Lower lobe of right lung (tissue), 2 donors: ENCODE data around the gene ADAP1. TPM values are rescaled to one million over a fixed set of nuclear protein-coding genes. Genes with fewer than 3 reads are reported as not detected.

ENCODE experiments used
- ATAC-seq, 2 donors: fragments of 200-7000 bp; cut with Tn5 transposase; one replicate each; pipeline ENCODE4 v1.9.1; 2020 to 2022; ENCODE audit warnings: mild to moderate bottlenecking in 2 of 2, moderate library complexity in 2 of 2
- DNase-seq: peaks from one replicate; pipeline ENCODE4 v3.0.0-alpha.2; 2020
- H3K27ac ChIP-seq: fragments of 200-600 bp; one replicate; pipeline ENCODE4 v1.8.0; 2022
- H3K27me3 ChIP-seq: fragments of 200-600 bp; one replicate; pipeline ENCODE4 v1.8.0; 2022; ENCODE audit warnings: low read depth
- H3K36me3 ChIP-seq: fragments of 200-600 bp; one replicate; pipeline ENCODE4 v1.8.0; 2022; ENCODE audit warnings: mild to moderate bottlenecking
- H3K4me1 ChIP-seq: fragments of 200-600 bp; one replicate; pipeline ENCODE4 v1.8.0; 2022
- H3K4me3 ChIP-seq: fragments of 200-600 bp; one replicate; pipeline ENCODE4 v1.8.0; 2022; ENCODE audit warnings: mild to moderate bottlenecking
- H3K9me3 ChIP-seq: fragments of 200-600 bp; one replicate; pipeline ENCODE4 v1.8.0; 2022
- intact Hi-C: fragments of 100-400 bp; cut with DNase I; formaldehyde crosslinking; loops from one replicate; pipeline ENCODE4 v1.11.0; 2022
- total RNA-seq: library from RNA; stranded (reverse); fragmentation: NEBNext Ultra II Directional; extraction: Animal tissue kit (Norgen Biotek cat#: 25700); gene quantifications from one replicate; pipeline ENCODE4 v1.2.1, GENCODE V29; 2021
- TF ChIP-seq, protein P1 (sequence below): fragments of 200-600 bp; IDR thresholded peaks from one replicate; pipeline ENCODE4 v1.8.0; 2022; ENCODE audit warnings: antibody characterized with exemption, mild to moderate bottlenecking
- donor health status: DM: no; HTN: yes; CAD: no; lungs with severe emphysema.

ADAP1 gene
- total RNA-seq, 1 donor from 2014 or later, result 33.9 TPM

DNA sequence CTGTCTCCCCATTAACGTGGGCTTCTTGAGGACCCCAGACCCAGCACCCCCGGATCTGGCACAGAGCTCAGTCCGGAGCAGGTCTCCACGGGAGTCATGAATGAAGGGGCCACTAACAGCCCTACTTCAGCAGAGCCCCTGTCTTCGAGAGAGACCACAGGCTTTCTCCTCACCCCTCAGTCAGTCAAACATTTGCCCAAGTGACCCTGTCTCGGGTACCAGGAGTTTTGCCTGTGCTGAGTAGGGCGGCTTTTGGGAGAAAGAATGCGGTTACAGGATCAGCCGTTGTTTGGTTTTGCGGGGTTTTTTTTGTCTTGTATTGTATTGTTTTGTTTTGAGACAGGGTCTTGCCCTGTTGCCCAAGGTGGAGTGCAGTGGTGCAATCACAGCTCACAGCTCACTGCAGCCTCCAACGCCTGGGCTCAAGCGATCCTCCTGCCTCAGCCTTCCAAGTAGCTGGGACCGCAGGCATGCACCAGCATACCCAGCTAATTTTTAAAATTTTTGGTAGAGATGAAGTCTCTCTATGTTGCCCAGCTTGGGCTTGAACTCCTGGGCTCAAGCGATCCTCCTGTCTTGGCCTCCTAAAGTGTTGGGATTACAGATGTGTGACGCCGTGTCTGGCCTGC, 16.5 kb downstream of the ADAP1 start:
- Histone ChIP-seq H3K36me3 (no peaks in the 10 kb centered on the region), H3K27ac (no peak overlapping the region), H3K9me3 (no peaks in the 10 kb centered on the region), H3K27me3 (no peaks in the 10 kb centered on the region), H3K4me1 (no peaks in the 10 kb centered on the region), H3K4me3 (no peak overlapping the region)
- ATAC-seq (no peak), DNase-seq (peak; percentile 10)
- intact Hi-C loops, result no loop called here
- TF ChIP-seq, protein P1, sequence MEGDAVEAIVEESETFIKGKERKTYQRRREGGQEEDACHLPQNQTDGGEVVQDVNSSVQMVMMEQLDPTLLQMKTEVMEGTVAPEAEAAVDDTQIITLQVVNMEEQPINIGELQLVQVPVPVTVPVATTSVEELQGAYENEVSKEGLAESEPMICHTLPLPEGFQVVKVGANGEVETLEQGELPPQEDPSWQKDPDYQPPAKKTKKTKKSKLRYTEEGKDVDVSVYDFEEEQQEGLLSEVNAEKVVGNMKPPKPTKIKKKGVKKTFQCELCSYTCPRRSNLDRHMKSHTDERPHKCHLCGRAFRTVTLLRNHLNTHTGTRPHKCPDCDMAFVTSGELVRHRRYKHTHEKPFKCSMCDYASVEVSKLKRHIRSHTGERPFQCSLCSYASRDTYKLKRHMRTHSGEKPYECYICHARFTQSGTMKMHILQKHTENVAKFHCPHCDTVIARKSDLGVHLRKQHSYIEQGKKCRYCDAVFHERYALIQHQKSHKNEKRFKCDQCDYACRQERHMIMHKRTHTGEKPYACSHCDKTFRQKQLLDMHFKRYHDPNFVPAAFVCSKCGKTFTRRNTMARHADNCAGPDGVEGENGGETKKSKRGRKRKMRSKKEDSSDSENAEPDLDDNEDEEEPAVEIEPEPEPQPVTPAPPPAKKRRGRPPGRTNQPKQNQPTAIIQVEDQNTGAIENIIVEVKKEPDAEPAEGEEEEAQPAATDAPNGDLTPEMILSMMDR, result no peak

DNA sequence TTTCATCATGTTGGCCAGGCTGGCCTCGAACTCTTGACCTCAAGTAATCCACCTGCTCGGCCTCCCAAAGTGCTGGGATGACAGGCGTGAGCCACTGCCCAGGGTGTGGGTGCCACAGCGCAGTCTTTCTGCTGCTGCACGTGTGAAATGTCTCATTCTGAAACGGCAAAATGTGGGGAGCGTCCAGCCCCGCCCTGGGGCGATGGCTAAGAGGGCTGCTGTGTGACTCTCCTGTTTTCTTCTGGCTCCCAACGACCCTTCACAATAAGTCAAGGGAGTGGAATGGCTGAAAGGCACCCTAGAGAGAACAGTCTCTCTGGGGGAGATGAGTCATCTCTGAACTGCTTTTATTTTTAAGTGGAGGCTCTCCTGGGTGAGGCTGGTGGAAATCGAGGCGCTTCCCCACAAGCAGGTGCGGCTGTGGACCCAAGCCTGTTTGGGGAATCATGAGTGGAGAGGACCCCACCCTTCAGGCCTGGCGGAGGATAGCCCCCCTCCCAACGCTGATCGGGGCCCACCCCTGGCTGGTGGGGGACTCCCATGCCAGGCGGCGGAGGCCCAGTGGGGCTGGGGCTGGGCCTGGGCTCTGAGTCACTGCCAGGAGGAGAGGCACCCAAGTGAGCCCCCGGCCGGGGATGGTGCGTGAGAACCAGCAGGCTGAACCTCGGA, 18.0 kb downstream of the ADAP1 start:
- no peaks in the 10 kb centered on the region for H3K36me3 ChIP-seq
- peak; percentile 21 to 34 for ATAC-seq
- no peak overlapping the region for H3K4me3 ChIP-seq
- peak; percentile 43 for DNase-seq
- TF ChIP-seq, protein P1, result no peak
- no peaks in the 10 kb centered on the region for H3K27me3 ChIP-seq
- no peaks in the 10 kb centered on the region for H3K9me3 ChIP-seq
- no peaks in the 10 kb centered on the region for H3K4me1 ChIP-seq
- intact Hi-C loops, result no loop called here
- no peak overlapping the region for H3K27ac ChIP-seq

GRCh38 chr7:935874-936385, 18.6 kb downstream of the ADAP1 start:
- intact Hi-C loops, result no loop called here
- Histone ChIP-seq H3K4me1 (no peaks in the 10 kb centered on the region), H3K9me3 (no peaks in the 10 kb centered on the region), H3K36me3 (no peaks in the 10 kb centered on the region), H3K27me3 (no peaks in the 10 kb centered on the region), H3K4me3 (no peak overlapping the region), H3K27ac (no peak overlapping the region)
- ATAC-seq, result no peak
- peak; percentile 22 for DNase-seq
- TF ChIP-seq, protein P1, result no peak

- peak; percentile 34 for DNase-seq
- peak; percentile 6 to 16 for ATAC-seq
- Histone ChIP-seq H3K27me3 (no peaks in the 10 kb centered on the region), H3K4me1 (no peaks in the 10 kb centered on the region), H3K9me3 (no peaks in the 10 kb centered on the region), H3K36me3 (no peaks in the 10 kb centered on the region), H3K27ac (no peak overlapping the region), H3K4me3 (no peak overlapping the region)
- TF ChIP-seq, protein P1, result no peak
- intact Hi-C loops, result no loop called here
Measured at GRCh38 chr7:935164-935873, 19.2 kb downstream of the ADAP1 start.

DNA sequence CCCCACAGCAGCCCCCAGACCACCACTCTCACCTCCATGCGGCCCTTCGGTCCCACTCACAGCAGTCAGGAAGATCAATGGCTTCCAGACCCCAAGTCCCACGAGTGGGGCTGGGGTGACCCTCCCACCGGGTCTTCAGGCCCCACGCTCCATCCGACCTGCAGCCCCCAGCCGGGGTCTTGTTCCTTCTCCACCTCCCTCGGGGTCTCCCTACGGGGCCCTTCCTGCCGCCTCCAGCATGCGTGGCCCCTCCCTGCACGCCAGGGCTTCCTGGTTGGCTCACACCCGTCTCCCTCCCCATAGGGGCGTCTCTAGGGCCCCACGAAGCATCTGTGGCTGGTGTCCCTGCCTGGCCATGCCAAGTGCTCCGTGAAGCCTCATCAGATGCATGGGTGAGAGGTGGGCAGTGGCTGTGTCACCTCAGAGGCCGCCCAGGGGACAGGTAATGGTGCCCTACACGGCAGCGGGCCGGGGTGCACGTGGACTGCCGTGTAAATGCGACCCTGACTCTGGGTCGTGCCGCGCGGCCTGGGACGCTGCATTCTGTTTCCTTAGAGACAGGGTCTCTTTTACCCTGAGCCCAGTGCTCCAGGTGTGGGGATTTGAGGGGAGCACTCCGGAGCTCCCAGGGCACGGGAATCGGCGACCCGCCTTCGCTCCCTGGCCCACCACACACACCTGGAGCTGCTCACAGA, 19.9 kb downstream of the ADAP1 start:
- TF ChIP-seq, protein P1, result no peak
- no peak for ATAC-seq
- intact Hi-C loops, result no loop called here
- Histone ChIP-seq H3K27ac (no peak overlapping the region), H3K27me3 (no peaks in the 10 kb centered on the region), H3K4me1 (no peaks in the 10 kb centered on the region), H3K4me3 (no peak overlapping the region), H3K36me3 (no peaks in the 10 kb centered on the region), H3K9me3 (no peaks in the 10 kb centered on the region)
- DNase-seq, result peak; percentile 21
